ENCODE data around the gene KIAA1328. TPM values are rescaled to one million over a fixed set of nuclear protein-coding genes. Genes with fewer than 3 reads are reported as not detected.

The KIAA1328 gene
- total RNA-seq, 1 experiment from 2014 or later = 4.9 TPM

- BruUV-seq (replicated peaks) = no TSS peak
- DNase-seq = no peak
- H3K27me3 Mint-ChIP-seq (ENCODE audit: insufficient read depth, unreplicated experiment) = no peaks in the 10 kb centered on the region
- Histone ChIP-seq H3K9me3 (no peaks in the 10 kb centered on the region), H3K36me3 (ENCODE audit: control insufficient read depth, insufficient read depth, low read length) (no peaks in the 10 kb centered on the region), H3K27me3 (replicated peaks; ENCODE audit: control insufficient read depth, insufficient read depth, low read length) (no peaks in the 10 kb centered on the region), H3K4me1 (no peaks in the 10 kb centered on the region), H3K4me3 (ENCODE audit: low read depth, low read length) (no peak overlapping the region)
- intact Hi-C loops (cut with micrococcal nuclease; ENCODE audit: unreplicated experiment) = no loop called here
- H3K36me3 Mint-ChIP-seq (ENCODE audit: insufficient read depth, unreplicated experiment) = no peaks in the 10 kb centered on the region
- POLR2A ChIA-PET = no interaction called here
- H3K4me3 Mint-ChIP-seq (ENCODE audit: unreplicated experiment) = no peak overlapping the region
- no peak overlapping the region for H3K27ac Mint-ChIP-seq (ENCODE audit: unreplicated experiment)
- no peaks in the 10 kb centered on the region for H3K9me3 Mint-ChIP-seq (ENCODE audit: unreplicated experiment)
- CTCF ChIA-PET = no interaction called here
- no peaks in the 10 kb centered on the region for H3K4me1 Mint-ChIP-seq (ENCODE audit: low read depth, unreplicated experiment)
- TF ChIP-seq CTCF (IDR thresholded peaks at IDR 0.05; ENCODE audit: insufficient read depth in 1 of 2, low read depth in 1 of 2, low read length in 1 of 2, severe bottlenecking in 1 of 2, unreplicated experiment in 1 of 2) = no peak
These were observed 33.3 kb downstream of the KIAA1328 start for GRCh38 chr18:36862182-36862581.

- Histone ChIP-seq H3K27me3 (replicated peaks; ENCODE audit: control insufficient read depth, insufficient read depth, low read length) (no peaks in the 10 kb centered on the region), H3K36me3 (ENCODE audit: control insufficient read depth, insufficient read depth, low read length) (no peaks in the 10 kb centered on the region), H3K9me3 (no peaks in the 10 kb centered on the region), H3K4me3 (ENCODE audit: low read depth, low read length) (no peak overlapping the region), H3K4me1 (no peaks in the 10 kb centered on the region)
- intact Hi-C loops (cut with micrococcal nuclease; ENCODE audit: unreplicated experiment) = no loop called here
- POLR2A ChIA-PET = no interaction called here
- H3K27me3 Mint-ChIP-seq (ENCODE audit: insufficient read depth, unreplicated experiment) = no peaks in the 10 kb centered on the region
- no peaks in the 10 kb centered on the region for H3K9me3 Mint-ChIP-seq (ENCODE audit: unreplicated experiment)
- no TSS peak for BruUV-seq (replicated peaks)
- no peak overlapping the region for H3K4me3 Mint-ChIP-seq (ENCODE audit: unreplicated experiment)
- CTCF ChIA-PET = no interaction called here
- no peak for TF ChIP-seq CTCF (IDR thresholded peaks at IDR 0.05; ENCODE audit: insufficient read depth in 1 of 2, low read depth in 1 of 2, low read length in 1 of 2, severe bottlenecking in 1 of 2, unreplicated experiment in 1 of 2)
- H3K4me1 Mint-ChIP-seq (ENCODE audit: low read depth, unreplicated experiment) = no peaks in the 10 kb centered on the region
- no peaks in the 10 kb centered on the region for H3K36me3 Mint-ChIP-seq (ENCODE audit: insufficient read depth, unreplicated experiment)
- H3K27ac Mint-ChIP-seq (ENCODE audit: unreplicated experiment) = no peak overlapping the region
- DNase-seq = no peak
These were observed 38.1 kb downstream of the KIAA1328 start for GRCh38 chr18:36867056-36867455.

- H3K4me3 Mint-ChIP-seq (ENCODE audit: unreplicated experiment) = no peak overlapping the region
- H3K27me3 ChIP-seq (replicated peaks; ENCODE audit: control insufficient read depth, insufficient read depth, low read length) = no peaks in the 10 kb centered on the region
- intact Hi-C loops (cut with micrococcal nuclease; ENCODE audit: unreplicated experiment) = no loop called here
- H3K27ac Mint-ChIP-seq (ENCODE audit: unreplicated experiment) = no peak overlapping the region
- ChIA-PET POLR2A (no interaction called here), CTCF (no interaction called here)
- BruUV-seq (replicated peaks) = no TSS peak
- no peaks in the 10 kb centered on the region for H3K9me3 ChIP-seq
- DNase-seq = no peak
- no peaks in the 10 kb centered on the region for H3K4me1 Mint-ChIP-seq (ENCODE audit: low read depth, unreplicated experiment)
- no peaks in the 10 kb centered on the region for H3K27me3 Mint-ChIP-seq (ENCODE audit: insufficient read depth, unreplicated experiment)
- H3K36me3 ChIP-seq (ENCODE audit: control insufficient read depth, insufficient read depth, low read length) = no peaks in the 10 kb centered on the region
- H3K9me3 Mint-ChIP-seq (ENCODE audit: unreplicated experiment) = no peaks in the 10 kb centered on the region
- H3K36me3 Mint-ChIP-seq (ENCODE audit: insufficient read depth, unreplicated experiment) = no peaks in the 10 kb centered on the region
- TF ChIP-seq CTCF (IDR thresholded peaks at IDR 0.05; ENCODE audit: insufficient read depth in 1 of 2, low read depth in 1 of 2, low read length in 1 of 2, severe bottlenecking in 1 of 2, unreplicated experiment in 1 of 2) = no peak
- H3K4me1 ChIP-seq = no peaks in the 10 kb centered on the region
- H3K4me3 ChIP-seq (ENCODE audit: low read depth, low read length) = no peak overlapping the region
These were observed 42.9 kb downstream of the KIAA1328 start for GRCh38 chr18:36871801-36872200.

Measured in Caco-2 (cell line).